ENCODE measurements around the gene LRRIQ3.

The LRRIQ3 gene

DNA sequence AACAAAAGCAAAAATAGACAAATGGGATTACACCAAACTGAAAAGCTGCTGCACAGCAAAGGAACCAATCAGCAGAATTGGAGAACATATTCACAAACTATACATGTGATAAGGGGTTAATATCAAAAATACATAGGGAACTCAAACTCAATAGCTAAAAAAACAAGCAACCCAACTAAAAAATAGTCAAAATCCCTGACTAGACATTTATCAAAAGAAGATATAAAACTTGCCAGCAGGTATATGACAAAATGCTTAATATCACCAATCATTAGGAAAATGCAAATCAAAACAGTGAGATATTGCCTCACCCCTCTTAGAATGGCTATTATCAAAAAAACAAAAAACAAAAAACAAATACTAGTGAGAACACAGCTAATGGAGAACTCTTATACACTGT, 140.3 kb downstream of the LRRIQ3 start:
- TF ChIP-seq CEBPB (IDR thresholded peaks at IDR 0.05) (no peak), TAF1 (IDR thresholded peaks at IDR 0.05; ENCODE audit: low read depth) (no peak), YY1 (IDR thresholded peaks at IDR 0.05; ENCODE audit: low read depth) (no peak)

DNA sequence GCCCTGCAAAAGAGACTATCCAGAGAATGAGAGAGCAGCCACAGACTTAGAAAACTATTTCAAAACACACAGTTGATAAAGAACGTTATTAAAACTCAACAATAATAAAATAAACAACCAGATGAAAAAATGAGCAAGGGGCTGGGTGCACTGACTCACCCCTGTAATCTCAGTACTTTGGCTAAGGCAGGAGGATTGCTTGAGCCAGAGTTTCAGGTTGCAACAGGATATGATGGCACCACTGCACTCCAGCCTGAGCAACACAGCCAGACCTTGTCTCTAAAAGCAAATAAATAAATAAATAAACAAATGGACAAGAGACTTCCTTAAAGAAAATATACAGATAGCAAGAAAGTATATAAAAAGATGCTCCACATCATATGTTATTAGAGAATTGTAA, 144.6 kb downstream of the LRRIQ3 start:
- TF ChIP-seq MAX (IDR thresholded peaks at IDR 0.05) (no peak), CEBPB (IDR thresholded peaks at IDR 0.05) (no peak), TAF1 (IDR thresholded peaks at IDR 0.05; ENCODE audit: low read depth) (no peak), FOXM1 (IDR thresholded peaks at IDR 0.05; ENCODE audit: borderline replicate concordance, low read depth) (no peak), CREB1 (IDR thresholded peaks at IDR 0.05; ENCODE audit: low read depth) (no peak), EGR1 (IDR thresholded peaks at IDR 0.05) (no peak), TCF12 (IDR thresholded peaks at IDR 0.05; ENCODE audit: low read depth) (no peak), RAD21 (IDR thresholded peaks at IDR 0.05; ENCODE audit: low read depth) (no peak), YY1 (IDR thresholded peaks at IDR 0.05; ENCODE audit: low read depth) (no peak), EP300 (IDR thresholded peaks at IDR 0.05; ENCODE audit: borderline replicate concordance) (no peak), NFIC (IDR thresholded peaks at IDR 0.05) (no peak), USF1 (IDR thresholded peaks at IDR 0.05) (no peak), TEAD4 (IDR thresholded peaks at IDR 0.05) (no peak), ZBTB7A (IDR thresholded peaks at IDR 0.05; ENCODE audit: low read depth) (no peak)
- TF ChIP-seq, protein P1, sequence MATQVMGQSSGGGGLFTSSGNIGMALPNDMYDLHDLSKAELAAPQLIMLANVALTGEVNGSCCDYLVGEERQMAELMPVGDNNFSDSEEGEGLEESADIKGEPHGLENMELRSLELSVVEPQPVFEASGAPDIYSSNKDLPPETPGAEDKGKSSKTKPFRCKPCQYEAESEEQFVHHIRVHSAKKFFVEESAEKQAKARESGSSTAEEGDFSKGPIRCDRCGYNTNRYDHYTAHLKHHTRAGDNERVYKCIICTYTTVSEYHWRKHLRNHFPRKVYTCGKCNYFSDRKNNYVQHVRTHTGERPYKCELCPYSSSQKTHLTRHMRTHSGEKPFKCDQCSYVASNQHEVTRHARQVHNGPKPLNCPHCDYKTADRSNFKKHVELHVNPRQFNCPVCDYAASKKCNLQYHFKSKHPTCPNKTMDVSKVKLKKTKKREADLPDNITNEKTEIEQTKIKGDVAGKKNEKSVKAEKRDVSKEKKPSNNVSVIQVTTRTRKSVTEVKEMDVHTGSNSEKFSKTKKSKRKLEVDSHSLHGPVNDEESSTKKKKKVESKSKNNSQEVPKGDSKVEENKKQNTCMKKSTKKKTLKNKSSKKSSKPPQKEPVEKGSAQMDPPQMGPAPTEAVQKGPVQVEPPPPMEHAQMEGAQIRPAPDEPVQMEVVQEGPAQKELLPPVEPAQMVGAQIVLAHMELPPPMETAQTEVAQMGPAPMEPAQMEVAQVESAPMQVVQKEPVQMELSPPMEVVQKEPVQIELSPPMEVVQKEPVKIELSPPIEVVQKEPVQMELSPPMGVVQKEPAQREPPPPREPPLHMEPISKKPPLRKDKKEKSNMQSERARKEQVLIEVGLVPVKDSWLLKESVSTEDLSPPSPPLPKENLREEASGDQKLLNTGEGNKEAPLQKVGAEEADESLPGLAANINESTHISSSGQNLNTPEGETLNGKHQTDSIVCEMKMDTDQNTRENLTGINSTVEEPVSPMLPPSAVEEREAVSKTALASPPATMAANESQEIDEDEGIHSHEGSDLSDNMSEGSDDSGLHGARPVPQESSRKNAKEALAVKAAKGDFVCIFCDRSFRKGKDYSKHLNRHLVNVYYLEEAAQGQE (IDR thresholded peaks at IDR 0.05; ENCODE audit: low read depth) = no peak

- no peak for TF ChIP-seq NFIC (IDR thresholded peaks at IDR 0.05)
- no peak for TF ChIP-seq TEAD4 (IDR thresholded peaks at IDR 0.05)
- no peak for TF ChIP-seq FOXM1 (IDR thresholded peaks at IDR 0.05; ENCODE audit: borderline replicate concordance, low read depth)
- no peak for TF ChIP-seq TCF12 (IDR thresholded peaks at IDR 0.05; ENCODE audit: low read depth)
- no peak for TF ChIP-seq CEBPB (IDR thresholded peaks at IDR 0.05)
- no peak for TF ChIP-seq ZBTB7A (IDR thresholded peaks at IDR 0.05; ENCODE audit: low read depth)
- no peak for TF ChIP-seq EGR1 (IDR thresholded peaks at IDR 0.05)
- TF ChIP-seq, protein P1 (IDR thresholded peaks at IDR 0.05; ENCODE audit: low read depth) = no peak
- no peak for TF ChIP-seq TAF1 (IDR thresholded peaks at IDR 0.05; ENCODE audit: low read depth)
- no peak for TF ChIP-seq YY1 (IDR thresholded peaks at IDR 0.05; ENCODE audit: low read depth)
- no peak for TF ChIP-seq MAX (IDR thresholded peaks at IDR 0.05)
- TF ChIP-seq RAD21 (IDR thresholded peaks at IDR 0.05; ENCODE audit: low read depth) = no peak
- TF ChIP-seq CREB1 (IDR thresholded peaks at IDR 0.05; ENCODE audit: low read depth) = no peak
- TF ChIP-seq EP300 (IDR thresholded peaks at IDR 0.05; ENCODE audit: borderline replicate concordance) = no peak
- TF ChIP-seq USF1 (IDR thresholded peaks at IDR 0.05) = no peak
These were observed 147.6 kb downstream of the LRRIQ3 start for GRCh38 chr1:74050386-74050785.

DNA sequence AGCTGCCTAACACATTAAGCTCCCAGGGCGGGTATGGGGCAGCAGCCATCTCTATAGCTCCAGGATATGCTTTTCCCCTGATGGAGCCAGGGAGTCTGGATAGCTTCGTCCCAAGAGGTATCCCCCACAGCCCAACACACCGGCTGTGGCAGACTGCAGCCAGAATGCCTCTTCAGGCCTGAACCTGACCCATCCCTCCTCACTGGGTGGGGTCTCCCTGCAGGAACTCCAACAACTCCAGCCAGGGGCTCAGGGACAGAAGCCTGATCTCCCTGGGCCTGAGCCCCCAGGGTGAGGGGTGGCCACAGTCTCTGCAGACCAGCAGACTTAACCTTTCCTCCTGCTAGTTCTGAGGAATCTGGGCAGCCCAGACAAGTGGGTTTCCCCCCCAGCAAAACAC, 159.9 kb downstream of the LRRIQ3 start:
- TF ChIP-seq EGR1 (IDR thresholded peaks at IDR 0.05) = no peak
- TF ChIP-seq YY1 (IDR thresholded peaks at IDR 0.05; ENCODE audit: low read depth) = no peak
- no peak for TF ChIP-seq TCF12 (IDR thresholded peaks at IDR 0.05; ENCODE audit: low read depth)
- TF ChIP-seq MAX (IDR thresholded peaks at IDR 0.05) = no peak
- no peak for TF ChIP-seq EP300 (IDR thresholded peaks at IDR 0.05; ENCODE audit: borderline replicate concordance)
- no peak for TF ChIP-seq TEAD4 (IDR thresholded peaks at IDR 0.05)
- no peak for TF ChIP-seq FOXM1 (IDR thresholded peaks at IDR 0.05; ENCODE audit: borderline replicate concordance, low read depth)
- no peak for TF ChIP-seq ZBTB7A (IDR thresholded peaks at IDR 0.05; ENCODE audit: low read depth)
- no peak for TF ChIP-seq RAD21 (IDR thresholded peaks at IDR 0.05; ENCODE audit: low read depth)
- TF ChIP-seq TAF1 (IDR thresholded peaks at IDR 0.05; ENCODE audit: low read depth) = no peak
- TF ChIP-seq, protein P1 (IDR thresholded peaks at IDR 0.05; ENCODE audit: low read depth) = no peak
- TF ChIP-seq CREB1 (IDR thresholded peaks at IDR 0.05; ENCODE audit: low read depth) = no peak
- TF ChIP-seq NFIC (IDR thresholded peaks at IDR 0.05) = no peak
- TF ChIP-seq CEBPB (IDR thresholded peaks at IDR 0.05) = no peak
- no peak for TF ChIP-seq USF1 (IDR thresholded peaks at IDR 0.05)
